Astrocyte (in vitro differentiated cells and primary cell): Measurements from ENCODE around the gene CUL1. TPM values are rescaled to one million over a fixed set of nuclear protein-coding genes. Genes with fewer than 3 reads are reported as not detected.

ENCODE experiments used
- DNase-seq: peaks from one replicate; pipeline ENCODE4 v3.0.0-alpha.2; 2010; ENCODE audit warnings: low read depth
- FAIRE-seq: peaks from 2 replicates; lab custom pipeline; 2011; peaks lifted over from hg19 to GRCh38; lab: Jason Lieb, UNC
- H2AFZ ChIP-seq: 2 replicates; pipeline ENCODE4 v1.6.0; 2012; ENCODE audit warnings: low read depth, low read length, inconsistent platforms
- H3K27ac ChIP-seq: 2 replicates; pipeline ENCODE4 v1.5.1; 2011; ENCODE audit warnings: low read depth, low read length, inconsistent platforms
- H3K27me3 ChIP-seq: 2 replicates; pipeline ENCODE4 v1.6.0; 2011; ENCODE audit warnings: low read length, inconsistent platforms; ENCODE audit not compliant: insufficient read depth
- H3K36me3 ChIP-seq: 2 replicates; pipeline ENCODE4 v1.5.1; 2011; ENCODE audit warnings: low read length, inconsistent platforms; ENCODE audit not compliant: insufficient read depth
- H3K4me1 ChIP-seq: 2 replicates; pipeline ENCODE4 v1.5.1; 2011; ENCODE audit warnings: low read length, inconsistent platforms; ENCODE audit not compliant: insufficient read depth
- H3K4me2 ChIP-seq: 2 replicates; pipeline ENCODE4 v1.6.0; 2012; ENCODE audit warnings: low read length, inconsistent platforms
- H3K4me3 ChIP-seq: 2 replicates; pipeline ENCODE4 v1.5.1; 2011; ENCODE audit warnings: low read depth, mild to moderate bottlenecking, low read length, inconsistent platforms; ENCODE audit not compliant: insufficient read depth
- H3K79me2 ChIP-seq: 2 replicates; pipeline ENCODE4 v1.6.0; 2012; ENCODE audit warnings: mild to moderate bottlenecking, low read length, inconsistent platforms; ENCODE audit not compliant: insufficient read depth
- H3K9ac ChIP-seq: 2 replicates; pipeline ENCODE4 v1.6.0; 2012; ENCODE audit warnings: mild to moderate bottlenecking, low read length, inconsistent platforms
- H3K9me3 ChIP-seq: 2 replicates; pipeline ENCODE4 v1.5.1; 2012; ENCODE audit warnings: low read depth, mild to moderate bottlenecking, low read length, inconsistent platforms; ENCODE audit not compliant: insufficient read depth
- H4K20me1 ChIP-seq: 2 replicates; pipeline ENCODE4 v1.6.0; 2012; ENCODE audit warnings: low read length, inconsistent platforms; ENCODE audit not compliant: insufficient read depth
- H3K27ac Mint-ChIP-seq: one replicate; pipeline ENCODE4 v1.8.0; 2021; ENCODE audit warnings: mild to moderate bottlenecking, mixed read lengths; ENCODE audit not compliant: unreplicated experiment
- H3K27me3 Mint-ChIP-seq: one replicate; pipeline ENCODE4 v1.8.0; 2021; ENCODE audit warnings: low read depth, mixed read lengths; ENCODE audit not compliant: unreplicated experiment
- H3K36me3 Mint-ChIP-seq: one replicate; pipeline ENCODE4 v1.8.0; 2021; ENCODE audit warnings: low read depth, mixed read lengths; ENCODE audit not compliant: unreplicated experiment
- H3K4me1 Mint-ChIP-seq: one replicate; pipeline ENCODE4 v1.8.0; 2021; ENCODE audit warnings: low read depth, mixed read lengths; ENCODE audit not compliant: unreplicated experiment
- H3K4me3 Mint-ChIP-seq: one replicate; pipeline ENCODE4 v1.8.0; 2021; ENCODE audit warnings: mild to moderate bottlenecking, moderate library complexity, mixed read lengths; ENCODE audit not compliant: unreplicated experiment
- H3K9me3 Mint-ChIP-seq: one replicate; pipeline ENCODE4 v1.8.0; 2021; ENCODE audit warnings: mild to moderate bottlenecking, mixed read lengths; ENCODE audit not compliant: unreplicated experiment
- EZH2 ChIP-seq: IDR thresholded peaks from 2 replicates; pipeline ENCODE4 v1.6.1; 2012; ENCODE audit warnings: mild to moderate bottlenecking, low read length, inconsistent platforms; ENCODE audit not compliant: insufficient read depth
- total RNA-seq: library from RNA; stranded (reverse); gene quantifications from 2 replicates; pipeline ENCODE4 v1.2.1, GENCODE V29; 2021
- TF ChIP-seq, protein P1 (sequence below): IDR thresholded peaks from 2 replicates; pipeline ENCODE4 v1.5.1; 2011; ENCODE audit warnings: low read depth, mild to moderate bottlenecking, inconsistent platforms, low read length, moderate library complexity; ENCODE audit not compliant: insufficient read depth

Gene CUL1
- total RNA-seq, 1 donor from 2014 or later = 60.2 TPM

DNA sequence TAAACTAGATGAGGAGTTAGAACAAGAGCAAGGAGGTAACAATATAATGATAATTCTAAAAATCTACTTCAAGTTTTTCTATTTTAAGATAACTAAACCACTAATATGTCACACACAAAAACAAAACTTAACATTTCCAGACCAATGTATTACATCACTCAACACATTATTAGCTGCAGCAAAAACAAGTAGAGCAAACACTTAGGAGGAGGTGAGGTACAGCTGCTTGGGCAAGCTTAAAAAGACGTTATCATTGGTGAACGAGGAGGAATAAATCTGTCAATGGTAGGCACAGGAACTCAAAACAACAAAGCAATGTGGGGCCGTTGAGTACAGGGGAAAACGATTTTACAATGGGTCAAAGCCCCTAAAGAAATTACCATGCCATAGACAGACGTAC lies 126.6 kb downstream of the CUL1 start:
- H3K9me3 Mint-ChIP-seq = no peaks in the 10 kb centered on the region
- no peaks in the 10 kb centered on the region for H4K20me1 ChIP-seq
- no peak overlapping the region for H2AFZ ChIP-seq
- no peak overlapping the region for H3K27ac Mint-ChIP-seq
- H3K4me2 ChIP-seq = no peak overlapping the region
- H3K4me1 ChIP-seq = no peaks in the 10 kb centered on the region
- H3K27ac ChIP-seq = no peak overlapping the region
- no peak for DNase-seq
- no peaks in the 10 kb centered on the region for H3K36me3 Mint-ChIP-seq
- peaks cover 3% of the 10 kb centered on the region for H3K36me3 ChIP-seq
- H3K27me3 ChIP-seq = no peaks in the 10 kb centered on the region
- no peak overlapping the region for H3K9ac ChIP-seq
- peaks cover 3% of the 10 kb centered on the region for H3K79me2 ChIP-seq
- H3K27me3 Mint-ChIP-seq = no peaks in the 10 kb centered on the region
- TF ChIP-seq, protein P1, sequence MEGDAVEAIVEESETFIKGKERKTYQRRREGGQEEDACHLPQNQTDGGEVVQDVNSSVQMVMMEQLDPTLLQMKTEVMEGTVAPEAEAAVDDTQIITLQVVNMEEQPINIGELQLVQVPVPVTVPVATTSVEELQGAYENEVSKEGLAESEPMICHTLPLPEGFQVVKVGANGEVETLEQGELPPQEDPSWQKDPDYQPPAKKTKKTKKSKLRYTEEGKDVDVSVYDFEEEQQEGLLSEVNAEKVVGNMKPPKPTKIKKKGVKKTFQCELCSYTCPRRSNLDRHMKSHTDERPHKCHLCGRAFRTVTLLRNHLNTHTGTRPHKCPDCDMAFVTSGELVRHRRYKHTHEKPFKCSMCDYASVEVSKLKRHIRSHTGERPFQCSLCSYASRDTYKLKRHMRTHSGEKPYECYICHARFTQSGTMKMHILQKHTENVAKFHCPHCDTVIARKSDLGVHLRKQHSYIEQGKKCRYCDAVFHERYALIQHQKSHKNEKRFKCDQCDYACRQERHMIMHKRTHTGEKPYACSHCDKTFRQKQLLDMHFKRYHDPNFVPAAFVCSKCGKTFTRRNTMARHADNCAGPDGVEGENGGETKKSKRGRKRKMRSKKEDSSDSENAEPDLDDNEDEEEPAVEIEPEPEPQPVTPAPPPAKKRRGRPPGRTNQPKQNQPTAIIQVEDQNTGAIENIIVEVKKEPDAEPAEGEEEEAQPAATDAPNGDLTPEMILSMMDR = no peak
- no peak for TF ChIP-seq EZH2
- H3K4me3 ChIP-seq = no peak overlapping the region
- FAIRE-seq = no peak
- H3K4me1 Mint-ChIP-seq = peaks cover 4% of the 10 kb centered on the region
- H3K4me3 Mint-ChIP-seq = no peak overlapping the region
- no peaks in the 10 kb centered on the region for H3K9me3 ChIP-seq

- H3K27me3 ChIP-seq = no peaks in the 10 kb centered on the region
- H3K79me2 ChIP-seq = peaks cover 14% of the 10 kb centered on the region
- no peak overlapping the region for H3K4me3 Mint-ChIP-seq
- DNase-seq = no peak
- H3K36me3 ChIP-seq = peaks cover 3% of the 10 kb centered on the region
- no peaks in the 10 kb centered on the region for H3K9me3 ChIP-seq
- no peak overlapping the region for H3K27ac Mint-ChIP-seq
- no peak overlapping the region for H3K4me3 ChIP-seq
- H4K20me1 ChIP-seq = no peaks in the 10 kb centered on the region
- TF ChIP-seq EZH2 = no peak
- TF ChIP-seq, protein P1 = no peak
- H3K27me3 Mint-ChIP-seq = no peaks in the 10 kb centered on the region
- H2AFZ ChIP-seq = no peak overlapping the region
- no peaks in the 10 kb centered on the region for H3K9me3 Mint-ChIP-seq
- no peak overlapping the region for H3K27ac ChIP-seq
- no peak for FAIRE-seq
- H3K4me1 Mint-ChIP-seq = no peaks in the 10 kb centered on the region
- no peaks in the 10 kb centered on the region for H3K4me1 ChIP-seq
- H3K36me3 Mint-ChIP-seq = no peaks in the 10 kb centered on the region
- no peak overlapping the region for H3K9ac ChIP-seq
- H3K4me2 ChIP-seq = no peak overlapping the region
These were observed 130.3 kb downstream of the CUL1 start for GRCh38 chr7:148828965-148829364.

- H3K27me3 ChIP-seq = no peaks in the 10 kb centered on the region
- H4K20me1 ChIP-seq = no peaks in the 10 kb centered on the region
- H3K4me3 Mint-ChIP-seq = no peak overlapping the region
- H3K36me3 Mint-ChIP-seq = no peaks in the 10 kb centered on the region
- no peak overlapping the region for H3K4me2 ChIP-seq
- no peaks in the 10 kb centered on the region for H3K9me3 Mint-ChIP-seq
- FAIRE-seq (no peak), DNase-seq (no peak)
- no peaks in the 10 kb centered on the region for H3K27me3 Mint-ChIP-seq
- peaks cover 3% of the 10 kb centered on the region for H3K36me3 ChIP-seq
- H3K27ac Mint-ChIP-seq = no peak overlapping the region
- H3K9me3 ChIP-seq = no peaks in the 10 kb centered on the region
- H3K27ac ChIP-seq = no peak overlapping the region
- peaks cover 31% of the 10 kb centered on the region for H3K79me2 ChIP-seq
- H2AFZ ChIP-seq = no peak overlapping the region
- no peak overlapping the region for H3K9ac ChIP-seq
- no peaks in the 10 kb centered on the region for H3K4me1 Mint-ChIP-seq
- TF ChIP-seq, protein P1 = no peak
- TF ChIP-seq EZH2 = no peak
- no peak overlapping the region for H3K4me3 ChIP-seq
- no peaks in the 10 kb centered on the region for H3K4me1 ChIP-seq
These were observed 132.4 kb downstream of the CUL1 start for GRCh38 chr7:148830897-148831692.
